ENCODE results near the gene MLX. TPM values are rescaled to one million over a fixed set of nuclear protein-coding genes. Genes with fewer than 3 reads are reported as not detected.
"Not testable (repeated sequence)": the region's sequence is repeated elsewhere in the genome, so short reads cannot be mapped to it uniquely, and the experiment has no call there.

The MLX gene
- polyA plus RNA-seq, 3 donors, result 33.2 to 36.1 (median 35.5) TPM

DNA sequence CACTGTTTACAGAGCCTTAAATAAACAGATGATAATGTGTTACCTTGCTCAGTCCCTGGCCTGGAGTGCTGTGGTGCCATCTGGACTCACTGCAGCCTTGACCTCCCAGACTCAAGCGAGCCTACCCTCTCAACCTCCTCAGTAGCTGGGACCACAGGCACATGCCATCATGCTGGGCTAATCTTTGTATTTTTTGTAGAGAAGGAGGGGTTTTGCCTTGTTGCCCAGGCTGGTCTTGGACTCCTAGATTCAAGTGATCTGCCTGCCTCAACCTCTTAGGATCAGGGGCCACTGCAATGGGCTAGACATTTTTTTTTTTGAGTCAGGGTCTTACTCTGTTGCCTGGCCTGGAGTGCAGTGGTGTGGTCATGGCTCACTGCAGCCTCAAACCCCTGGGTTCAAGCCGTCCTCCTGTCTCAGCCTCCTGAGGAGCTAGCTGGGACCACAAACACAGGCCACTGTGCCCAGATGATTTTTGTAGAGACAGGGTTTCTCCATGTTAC is 35.9 kb upstream of the MLX start:
- no peak for DNase-seq (ENCODE audit: extremely low read depth in 1 of 11, low read depth in 9 of 11, low spot score in 4 of 11)

DNA sequence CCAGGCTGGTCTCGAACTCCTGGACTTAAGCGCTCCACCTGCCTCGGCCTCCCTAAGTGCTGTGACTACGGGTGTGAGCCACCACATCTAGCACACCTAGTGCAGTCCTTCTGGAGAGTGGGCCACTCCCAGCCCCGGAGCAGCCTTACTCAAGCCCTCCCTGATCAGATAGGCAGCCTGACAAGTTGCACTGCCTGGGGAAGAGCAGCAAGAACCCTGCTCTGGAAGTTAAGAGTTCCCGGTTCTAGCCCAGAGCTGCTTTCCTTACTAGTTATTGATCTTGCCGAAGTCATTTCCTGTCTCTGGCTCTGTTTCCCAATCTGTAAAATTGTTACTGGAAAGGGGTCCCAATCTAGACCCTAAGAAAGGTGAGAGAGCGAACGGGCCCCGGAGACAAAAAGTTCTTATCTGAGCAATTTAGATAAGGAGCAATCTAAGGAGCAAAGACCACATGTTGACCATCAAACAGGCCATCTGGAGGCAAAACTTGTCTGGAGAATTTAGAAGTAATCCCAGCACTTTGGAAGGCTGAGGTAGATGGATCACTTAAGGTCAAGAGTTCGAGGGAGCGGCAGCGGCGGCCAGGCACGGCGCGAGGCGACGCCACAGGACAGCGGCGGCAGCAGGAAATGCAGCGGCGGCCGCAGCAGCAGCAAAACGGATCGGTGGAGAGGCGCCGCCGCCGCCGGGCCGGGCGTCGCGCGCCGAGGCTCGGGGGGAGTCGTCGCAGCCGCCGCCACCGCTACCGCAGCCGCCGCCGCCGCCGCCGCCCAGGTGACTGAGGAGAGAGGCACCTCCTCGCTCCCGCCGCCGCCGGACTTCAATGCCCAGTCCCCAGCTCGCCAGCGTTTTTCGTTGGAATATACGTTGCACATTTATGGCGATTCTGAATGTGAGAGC is 35.2 kb upstream of the MLX start:
- no peak for DNase-seq (ENCODE audit: extremely low read depth in 1 of 11, low read depth in 9 of 11, low spot score in 4 of 11)

DNA sequence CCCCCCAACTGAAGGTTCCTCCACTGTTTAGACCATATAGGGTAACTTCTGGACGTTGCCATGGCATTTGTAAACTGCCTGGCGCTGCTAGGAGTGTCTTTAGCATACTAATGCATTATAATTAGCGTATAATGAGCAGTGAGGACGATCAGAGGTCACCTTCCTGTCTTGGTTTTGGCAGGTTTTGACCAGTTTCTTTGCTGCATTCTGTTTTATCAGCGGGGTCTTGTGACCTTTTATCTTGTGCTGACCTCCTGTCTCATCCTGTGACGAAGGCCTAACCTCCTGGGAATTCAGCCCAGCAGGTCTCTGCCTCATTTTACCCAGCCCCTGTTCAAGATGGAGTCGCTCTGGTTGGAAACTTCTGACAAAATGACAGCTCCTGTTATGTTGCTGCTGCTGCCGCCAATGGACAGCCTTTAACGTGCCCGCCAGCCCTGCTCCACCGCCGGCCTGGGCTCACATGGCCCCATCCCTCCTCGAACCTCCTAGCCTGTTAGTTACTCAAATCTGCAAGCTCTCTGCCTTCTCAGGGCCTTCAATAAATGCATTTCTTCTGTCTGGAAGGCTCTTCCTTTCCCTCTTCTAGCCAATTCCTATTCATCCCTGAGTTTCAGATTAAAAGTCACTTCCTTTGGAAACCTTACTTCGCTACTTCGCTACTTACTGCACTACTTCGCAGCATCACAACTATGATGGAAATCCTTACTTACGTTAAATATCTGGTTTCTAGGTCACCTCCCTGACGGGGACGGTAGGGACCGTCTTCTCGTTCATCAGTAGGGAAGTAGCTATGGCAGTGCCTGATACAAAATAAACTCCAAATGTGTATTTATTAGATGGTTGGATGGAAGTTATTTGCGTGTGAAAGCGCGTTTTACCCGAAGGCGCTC is 31.5 kb upstream of the MLX start:
- DNase-seq (ENCODE audit: extremely low read depth in 1 of 11, low read depth in 9 of 11, low spot score in 4 of 11), result no peak

DNA sequence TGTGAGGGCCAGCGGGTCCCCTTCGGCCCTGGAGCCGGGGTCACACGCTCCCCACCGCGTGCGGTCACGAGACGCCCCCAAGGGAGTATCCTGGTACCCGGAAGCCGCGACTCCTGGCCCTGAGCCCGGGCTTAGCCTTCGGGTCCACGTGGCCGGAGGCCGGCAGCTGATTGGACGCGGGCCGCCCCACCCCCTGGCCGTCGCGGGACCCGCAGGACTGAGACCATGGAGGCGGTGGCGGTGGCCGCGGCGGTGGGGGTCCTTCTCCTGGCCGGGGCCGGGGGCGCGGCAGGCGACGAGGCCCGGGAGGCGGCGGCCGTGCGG is 30.9 kb upstream of the MLX start, which contains the start of gene NAGLU:
TSS of gene NAGLU (plus strand) at position 194 of the 324 bp plus-strand sequence. CDS start at position 226, 32 bp downstream.
- DNase-seq (ENCODE audit: extremely low read depth in 1 of 11, low read depth in 9 of 11, low spot score in 4 of 11), result peak in 7 of 11 donors; percentile 74 to 88 (median 85)

DNA sequence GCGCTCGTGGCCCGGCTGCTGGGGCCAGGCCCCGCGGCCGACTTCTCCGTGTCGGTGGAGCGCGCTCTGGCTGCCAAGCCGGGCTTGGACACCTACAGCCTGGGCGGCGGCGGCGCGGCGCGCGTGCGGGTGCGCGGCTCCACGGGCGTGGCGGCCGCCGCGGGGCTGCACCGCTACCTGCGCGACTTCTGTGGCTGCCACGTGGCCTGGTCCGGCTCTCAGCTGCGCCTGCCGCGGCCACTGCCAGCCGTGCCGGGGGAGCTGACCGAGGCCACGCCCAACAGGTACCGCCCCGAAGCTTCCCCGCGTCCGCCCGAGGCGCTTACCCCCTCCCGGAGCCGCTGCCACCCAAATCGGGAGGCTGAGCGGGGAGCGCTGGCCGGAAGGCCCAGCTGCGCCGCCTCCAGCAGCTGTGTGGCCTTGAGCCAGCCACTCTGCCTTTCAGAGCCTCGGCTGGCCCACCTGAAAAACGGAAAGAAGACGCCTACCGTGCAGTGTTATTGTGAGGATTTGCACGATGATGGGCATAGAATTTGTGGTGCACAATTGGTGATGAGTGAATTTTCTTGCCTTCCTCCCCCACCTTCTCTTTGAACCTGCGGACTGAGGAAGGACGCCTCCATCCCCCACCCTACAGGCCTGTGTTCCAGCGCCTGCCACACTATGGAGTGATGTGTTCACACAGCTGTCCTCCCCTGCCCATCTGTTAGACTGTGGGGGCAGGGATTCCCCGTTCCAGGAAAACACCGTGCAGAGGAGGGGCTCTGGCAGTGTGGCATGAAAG is 30.3 kb upstream of the MLX start:
- DNase-seq (ENCODE audit: extremely low read depth in 1 of 11, low read depth in 9 of 11, low spot score in 4 of 11), result peak in 1 of 11 donors; percentile 63

DNA sequence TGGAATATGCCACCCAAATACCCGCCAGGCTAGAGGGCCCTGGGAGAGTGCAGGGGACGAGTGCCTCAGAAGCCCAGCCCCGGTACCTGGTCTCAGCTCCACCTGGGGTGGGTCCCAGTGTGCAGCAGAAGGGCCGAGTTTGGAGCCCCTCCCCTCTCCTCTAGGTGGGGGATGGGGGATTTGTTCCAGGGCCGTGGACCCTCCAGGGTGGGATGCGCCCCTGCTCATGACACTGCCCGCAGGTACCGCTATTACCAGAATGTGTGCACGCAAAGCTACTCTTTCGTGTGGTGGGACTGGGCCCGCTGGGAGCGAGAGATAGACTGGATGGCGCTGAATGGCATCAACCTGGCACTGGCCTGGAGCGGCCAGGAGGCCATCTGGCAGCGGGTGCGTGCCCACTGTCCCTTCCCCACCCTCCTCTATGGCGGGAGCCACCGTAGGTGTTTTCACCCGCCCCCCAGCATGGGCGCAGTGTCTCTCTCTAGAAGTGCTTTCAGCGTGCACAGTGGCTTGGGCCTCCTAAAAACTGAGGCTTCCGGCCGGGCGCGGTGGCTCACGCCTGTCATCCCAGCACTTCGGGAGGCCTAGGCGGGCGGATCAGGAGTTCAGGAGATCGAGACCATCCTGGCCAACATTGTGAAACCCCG is 29.6 kb upstream of the MLX start:
- no peak for DNase-seq (ENCODE audit: extremely low read depth in 1 of 11, low read depth in 9 of 11, low spot score in 4 of 11)

DNA sequence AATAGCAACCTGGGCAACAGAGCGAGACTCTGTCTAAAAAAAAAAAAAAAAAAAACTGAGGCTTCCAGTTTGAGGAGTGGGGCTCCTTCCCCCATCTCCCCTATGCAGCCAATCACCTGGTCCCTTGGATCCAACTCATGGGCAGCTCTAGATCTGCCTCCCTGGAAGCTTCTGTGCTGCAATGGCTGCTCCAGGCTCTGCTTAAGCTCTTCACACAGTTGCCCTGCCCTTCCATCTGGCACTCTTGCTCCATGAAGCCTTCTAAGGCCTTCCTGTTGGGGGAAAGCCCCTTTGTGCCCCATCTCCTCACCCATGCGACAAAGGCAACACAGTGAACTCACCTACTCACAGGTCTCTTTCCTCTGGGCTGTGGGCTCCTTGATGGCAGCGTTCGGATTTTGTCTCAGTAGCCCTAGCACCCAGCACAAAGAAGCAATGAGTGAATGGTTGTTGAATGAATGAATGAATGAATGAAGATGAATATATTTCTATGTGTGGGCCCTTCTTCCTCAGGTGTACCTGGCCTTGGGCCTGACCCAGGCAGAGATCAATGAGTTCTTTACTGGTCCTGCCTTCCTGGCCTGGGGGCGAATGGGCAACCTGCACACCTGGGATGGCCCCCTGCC is 29.0 kb upstream of the MLX start:
- DNase-seq (ENCODE audit: extremely low read depth in 1 of 11, low read depth in 9 of 11, low spot score in 4 of 11), result no peak

DNA sequence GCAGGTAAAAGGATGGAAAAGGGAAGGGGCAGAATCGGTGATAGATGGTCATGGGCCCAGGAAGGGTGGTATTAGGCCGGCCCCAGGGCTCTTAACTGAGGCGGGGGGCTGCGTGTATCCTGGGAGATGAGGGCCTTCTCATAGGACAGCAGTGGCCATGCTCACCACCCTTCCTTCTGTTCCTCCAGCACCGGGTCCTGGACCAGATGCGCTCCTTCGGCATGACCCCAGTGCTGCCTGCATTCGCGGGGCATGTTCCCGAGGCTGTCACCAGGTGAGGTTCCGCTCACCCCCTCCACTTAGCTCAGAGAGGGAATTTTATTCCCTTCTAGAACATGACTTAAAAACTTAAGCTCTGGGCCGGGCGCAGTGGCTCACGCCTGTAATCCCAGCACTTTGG is 28.4 kb upstream of the MLX start:
- no peak for DNase-seq (ENCODE audit: extremely low read depth in 1 of 11, low read depth in 9 of 11, low spot score in 4 of 11)

DNA sequence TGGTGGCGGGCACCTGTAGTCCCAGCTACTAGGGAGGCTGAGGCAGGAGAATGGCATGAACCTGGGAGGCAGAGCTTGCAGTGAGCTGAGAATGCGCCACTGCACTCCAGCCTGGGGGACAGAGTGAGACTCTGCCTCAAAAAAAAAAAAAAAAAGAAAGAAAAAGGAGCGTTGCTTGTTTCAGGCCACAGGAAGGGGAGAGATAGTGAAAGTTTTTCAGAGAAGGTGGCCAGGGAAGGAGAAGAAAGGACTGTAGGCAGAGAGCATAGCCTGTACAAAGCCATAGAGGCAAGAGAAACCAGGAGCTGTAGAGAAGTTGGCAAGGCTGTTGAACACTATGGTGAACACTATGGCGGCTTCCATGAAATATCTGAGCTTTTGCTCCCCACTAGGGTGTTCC is 26.3 kb upstream of the MLX start:
- not testable (repeated sequence) for DNase-seq (ENCODE audit: extremely low read depth in 1 of 11, low read depth in 9 of 11, low spot score in 4 of 11)

DNA sequence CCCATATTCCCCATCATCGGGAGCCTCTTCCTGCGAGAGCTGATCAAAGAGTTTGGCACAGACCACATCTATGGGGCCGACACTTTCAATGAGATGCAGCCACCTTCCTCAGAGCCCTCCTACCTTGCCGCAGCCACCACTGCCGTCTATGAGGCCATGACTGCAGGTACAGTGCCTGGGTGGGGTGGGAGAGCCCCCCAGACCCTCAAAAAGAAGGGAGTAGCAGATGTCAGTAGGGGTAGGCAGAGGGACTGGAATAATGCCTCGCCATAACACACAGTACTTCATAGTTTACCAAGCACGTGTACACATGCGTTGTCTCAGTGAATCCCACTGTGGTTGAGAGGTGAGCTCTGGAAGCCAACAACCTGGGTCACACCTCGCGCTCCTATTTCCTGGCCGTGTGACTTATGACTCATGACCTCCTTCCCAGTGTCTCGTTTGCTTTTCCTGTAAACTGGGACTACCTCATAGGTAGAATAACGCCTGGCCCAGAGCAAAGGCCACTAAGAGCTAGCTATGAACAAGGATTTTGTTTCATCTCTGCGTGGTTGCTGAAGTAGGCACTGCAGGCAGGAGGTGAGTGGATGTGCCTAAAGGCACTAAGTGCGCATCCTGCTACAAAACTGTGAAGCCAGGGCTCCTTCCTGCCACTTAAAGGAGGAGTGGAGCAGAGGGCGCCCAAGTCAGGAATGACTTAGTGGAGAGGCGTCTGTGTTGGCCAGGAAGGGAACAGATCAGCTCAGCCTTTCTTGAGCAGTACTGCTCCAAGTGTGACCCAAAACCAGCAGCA is 25.7 kb upstream of the MLX start:
- no peak for DNase-seq (ENCODE audit: extremely low read depth in 1 of 11, low read depth in 9 of 11, low spot score in 4 of 11)

DNA sequence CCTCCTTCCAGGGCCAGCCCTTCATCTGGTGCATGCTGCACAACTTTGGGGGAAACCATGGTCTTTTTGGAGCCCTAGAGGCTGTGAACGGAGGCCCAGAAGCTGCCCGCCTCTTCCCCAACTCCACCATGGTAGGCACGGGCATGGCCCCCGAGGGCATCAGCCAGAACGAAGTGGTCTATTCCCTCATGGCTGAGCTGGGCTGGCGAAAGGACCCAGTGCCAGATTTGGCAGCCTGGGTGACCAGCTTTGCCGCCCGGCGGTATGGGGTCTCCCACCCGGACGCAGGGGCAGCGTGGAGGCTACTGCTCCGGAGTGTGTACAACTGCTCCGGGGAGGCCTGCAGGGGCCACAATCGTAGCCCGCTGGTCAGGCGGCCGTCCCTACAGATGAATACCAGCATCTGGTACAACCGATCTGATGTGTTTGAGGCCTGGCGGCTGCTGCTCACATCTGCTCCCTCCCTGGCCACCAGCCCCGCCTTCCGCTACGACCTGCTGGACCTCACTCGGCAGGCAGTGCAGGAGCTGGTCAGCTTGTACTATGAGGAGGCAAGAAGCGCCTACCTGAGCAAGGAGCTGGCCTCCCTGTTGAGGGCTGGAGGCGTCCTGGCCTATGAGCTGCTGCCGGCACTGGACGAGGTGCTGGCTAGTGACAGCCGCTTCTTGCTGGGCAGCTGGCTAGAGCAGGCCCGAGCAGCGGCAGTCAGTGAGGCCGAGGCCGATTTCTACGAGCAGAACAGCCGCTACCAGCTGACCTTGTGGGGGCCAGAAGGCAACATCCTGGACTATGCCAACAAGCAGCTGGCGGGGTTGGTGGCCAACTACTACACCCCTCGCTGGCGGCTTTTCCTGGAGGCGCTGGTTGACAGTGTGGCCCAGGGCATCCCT is 23.5 kb upstream of the MLX start:
- no peak for DNase-seq (ENCODE audit: extremely low read depth in 1 of 11, low read depth in 9 of 11, low spot score in 4 of 11)

DNA sequence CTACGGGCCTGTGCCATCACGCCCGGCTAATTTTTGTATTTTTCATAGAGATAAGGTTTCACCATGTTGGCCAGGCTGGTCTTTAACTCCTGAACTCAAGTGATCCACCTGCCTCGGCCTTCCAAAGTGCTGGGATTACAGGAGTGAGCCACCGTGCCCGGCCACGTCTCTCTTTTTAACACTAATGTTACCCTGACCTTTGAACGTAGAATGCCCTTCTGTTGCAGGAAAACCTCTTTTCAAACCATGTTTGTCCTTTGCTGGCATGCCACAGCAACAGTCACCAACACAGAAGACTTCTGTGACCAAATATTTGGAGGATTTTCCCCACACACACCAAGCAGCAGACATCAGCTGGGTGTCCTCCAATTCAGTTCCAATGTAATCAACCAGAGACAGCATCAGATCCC is 22.0 kb upstream of the MLX start:
- DNase-seq (ENCODE audit: extremely low read depth in 1 of 11, low read depth in 9 of 11, low spot score in 4 of 11), result no peak

DNA sequence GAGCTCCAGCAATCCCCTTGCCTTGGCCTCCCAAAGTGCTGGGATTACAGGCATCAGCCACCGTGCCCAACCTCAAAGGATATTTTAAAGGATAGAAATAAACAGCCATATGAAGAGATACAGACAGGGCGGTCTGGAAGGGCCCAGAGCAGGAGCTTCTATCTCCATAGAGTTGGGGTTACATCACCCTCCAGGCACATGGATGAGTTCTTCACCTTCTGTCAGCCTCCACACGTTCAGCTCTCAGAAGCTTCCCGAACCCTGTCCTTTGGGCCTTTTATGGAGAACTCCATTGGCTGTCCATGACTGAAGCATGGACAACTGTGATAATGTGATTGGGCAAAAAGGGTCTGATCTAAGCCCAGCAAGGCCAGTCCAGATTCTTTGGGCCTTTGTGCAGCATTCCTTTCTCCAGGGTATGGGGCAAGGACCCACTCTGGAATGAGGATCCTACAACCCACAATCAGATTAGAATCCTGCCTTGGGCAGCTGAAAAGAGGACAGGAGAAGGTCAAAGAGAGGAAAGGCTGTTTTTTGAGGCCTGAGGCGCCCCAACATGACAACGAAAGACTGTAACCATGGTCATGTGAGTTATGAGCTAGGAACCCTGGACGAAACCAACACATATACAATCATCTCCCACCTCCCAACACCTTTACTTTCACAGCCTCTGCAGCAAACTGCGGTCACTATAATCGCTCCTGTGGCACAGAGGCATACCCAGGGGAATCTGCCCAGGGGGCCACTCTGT is 21.0 kb upstream of the MLX start:
- not testable (repeated sequence) for DNase-seq (ENCODE audit: extremely low read depth in 1 of 11, low read depth in 9 of 11, low spot score in 4 of 11)

DNA sequence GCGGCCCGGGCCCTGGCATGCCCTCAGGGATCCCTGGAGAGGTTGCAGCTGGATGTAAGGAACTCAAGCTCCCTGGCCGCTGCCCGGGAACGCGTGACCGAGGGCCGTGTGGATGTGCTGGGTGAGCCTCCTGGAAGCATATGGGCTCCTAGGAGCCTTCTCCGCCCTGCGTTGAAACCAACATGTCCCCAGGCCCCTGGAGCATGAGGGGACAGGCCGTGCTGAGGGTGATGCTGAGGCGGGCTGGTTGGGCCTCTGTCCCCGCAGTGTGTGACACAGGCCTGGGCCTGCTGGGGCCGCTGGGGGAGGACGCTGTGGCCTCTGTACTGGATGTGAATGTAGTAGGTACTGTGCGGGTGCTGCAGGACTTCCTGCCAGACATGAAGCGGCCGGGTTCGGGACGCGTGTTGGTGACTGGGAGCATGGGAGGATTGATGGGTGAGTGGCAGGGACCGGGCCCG is 19.9 kb upstream of the MLX start:
- DNase-seq (ENCODE audit: extremely low read depth in 1 of 11, low read depth in 9 of 11, low spot score in 4 of 11), result no peak

DNA sequence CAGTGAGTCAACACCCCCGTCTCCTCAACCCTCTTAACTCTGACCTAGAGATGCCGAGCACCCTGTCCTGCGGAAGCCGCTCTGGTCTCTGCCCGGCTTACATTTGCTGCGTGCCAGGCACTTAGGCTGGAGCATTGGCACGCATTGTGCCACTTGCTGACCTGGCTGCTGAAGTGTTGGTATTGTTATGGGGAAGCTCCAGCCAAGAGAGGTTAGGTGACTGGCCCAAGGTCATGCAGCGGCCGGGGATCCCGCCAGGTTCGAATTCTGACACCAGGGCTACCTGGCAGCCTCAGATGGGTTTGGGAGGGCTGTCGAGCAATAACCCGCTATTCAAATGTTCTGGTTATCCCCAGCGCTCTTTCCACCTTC is 19.2 kb upstream of the MLX start:
- no peak for DNase-seq (ENCODE audit: extremely low read depth in 1 of 11, low read depth in 9 of 11, low spot score in 4 of 11)
